Stimulated activated CD4-positive, alpha-beta T cell treated with anti-CD3 and anti-CD28 coated beads, TNF-alpha, amount 100 ng/mL, for 24 hours (primary cell): Measurements from ENCODE around the gene MBD2.
A peak's percentile ranks its signal among the peaks of the same experiment; 100 is the strongest.
"Not testable (repeated sequence)": the region's sequence is repeated elsewhere in the genome, so short reads cannot be mapped to it uniquely, and the experiment has no call there.

Experiments used
- DNase-seq, 3 experiments: peaks; one replicate each; pipeline ENCODE4 v3.0.0-alpha.2; 2020; ENCODE audit warnings: low read depth in 3 of 3

The MBD2 gene, protein sequence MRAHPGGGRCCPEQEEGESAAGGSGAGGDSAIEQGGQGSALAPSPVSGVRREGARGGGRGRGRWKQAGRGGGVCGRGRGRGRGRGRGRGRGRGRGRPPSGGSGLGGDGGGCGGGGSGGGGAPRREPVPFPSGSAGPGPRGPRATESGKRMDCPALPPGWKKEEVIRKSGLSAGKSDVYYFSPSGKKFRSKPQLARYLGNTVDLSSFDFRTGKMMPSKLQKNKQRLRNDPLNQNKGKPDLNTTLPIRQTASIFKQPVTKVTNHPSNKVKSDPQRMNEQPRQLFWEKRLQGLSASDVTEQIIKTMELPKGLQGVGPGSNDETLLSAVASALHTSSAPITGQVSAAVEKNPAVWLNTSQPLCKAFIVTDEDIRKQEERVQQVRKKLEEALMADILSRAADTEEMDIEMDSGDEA

DNA sequence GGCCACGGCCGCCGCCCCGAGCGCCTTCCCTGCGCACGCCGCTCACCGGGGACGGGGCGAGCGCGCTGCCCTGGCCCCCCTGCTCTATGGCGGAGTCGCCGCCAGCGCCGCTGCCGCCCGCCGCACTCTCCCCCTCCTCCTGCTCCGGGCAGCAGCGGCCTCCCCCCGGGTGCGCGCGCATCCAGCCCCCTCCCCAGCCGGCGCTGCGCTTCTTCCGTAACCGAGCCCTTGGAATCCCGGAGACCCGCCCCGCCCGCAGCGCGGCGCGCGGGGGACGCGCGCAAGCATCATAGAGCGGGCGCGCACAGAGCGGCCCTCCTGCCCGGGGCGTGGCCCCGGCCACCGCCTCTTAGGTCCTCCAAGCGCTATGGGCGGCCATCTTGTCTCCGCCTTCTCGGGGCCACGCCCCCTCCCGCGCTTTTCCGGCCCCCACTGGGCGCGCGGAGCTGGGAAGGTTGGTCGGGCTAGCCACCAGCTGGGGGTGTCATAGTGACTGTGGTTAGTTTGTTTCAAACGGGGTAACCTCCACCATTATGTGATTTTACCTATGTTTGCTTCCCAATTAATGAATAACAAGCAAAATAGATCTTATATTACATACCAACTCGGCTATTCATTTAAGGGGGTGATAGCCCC, at the start of gene MBD2:
Gene MBD2, minus strand, starts transcription at position 291 of the 636 bp plus-strand sequence. Its CDS starts 110 bp downstream, at position 181.
- DNase-seq: peak; percentile 86 to 94 (median 92)

- DNase-seq: peak in 1 of 3 experiments; percentile 57
These were observed 45.7 kb upstream of the MBD2 start for GRCh38 chr18:54269893-54270844.

- DNase-seq: no peak
These were observed 44.3 kb upstream of the MBD2 start for GRCh38 chr18:54268751-54269150.

DNA sequence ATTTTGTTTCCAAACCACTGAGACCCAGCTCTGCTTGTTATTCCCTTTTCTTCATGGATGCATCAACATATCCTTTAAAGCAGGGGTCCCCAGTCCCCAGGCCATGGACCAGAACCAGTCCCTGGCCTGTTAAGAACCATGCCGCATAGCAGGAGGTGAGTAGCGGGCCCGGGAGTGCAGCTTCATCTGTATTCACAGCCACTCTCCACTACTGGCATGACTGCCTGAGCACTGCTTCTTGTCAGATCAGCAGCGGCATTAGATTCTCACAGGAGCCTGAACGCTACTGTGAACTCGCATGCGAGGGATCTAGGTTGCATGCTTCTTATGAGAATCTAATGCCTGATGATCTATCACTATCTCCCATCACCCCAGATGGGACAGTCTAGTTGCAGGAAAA, 43.2 kb upstream of the MBD2 start:
- no peak for DNase-seq

DNA sequence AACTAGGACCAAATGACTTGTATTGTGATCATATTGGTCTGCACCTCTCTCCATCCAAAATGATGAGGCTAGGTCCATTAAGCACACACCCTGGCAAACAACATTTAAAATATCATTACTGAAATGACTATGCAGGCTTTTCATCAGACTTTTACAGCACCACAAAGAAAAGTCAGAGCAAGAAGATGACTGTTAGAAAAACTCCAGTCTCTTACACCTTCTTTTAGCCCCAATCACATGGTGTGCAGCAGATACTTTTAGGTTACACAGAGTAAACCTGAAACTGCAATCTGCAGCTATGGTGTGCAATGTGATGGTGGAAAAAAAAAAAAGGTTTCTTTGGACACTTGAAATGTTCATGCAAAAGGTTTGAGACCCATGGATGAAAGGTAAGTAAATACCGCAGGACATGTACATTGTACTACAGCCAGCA, 39.5 kb upstream of the MBD2 start:
- DNase-seq: no peak

- peak in 2 of 3 experiments; percentile 27 to 60 for DNase-seq
These were observed 37.4 kb upstream of the MBD2 start for GRCh38 chr18:54261894-54262293.

GRCh38 chr18:54260396-54261072, 36.1 kb upstream of the MBD2 start:
- DNase-seq: no peak

DNA sequence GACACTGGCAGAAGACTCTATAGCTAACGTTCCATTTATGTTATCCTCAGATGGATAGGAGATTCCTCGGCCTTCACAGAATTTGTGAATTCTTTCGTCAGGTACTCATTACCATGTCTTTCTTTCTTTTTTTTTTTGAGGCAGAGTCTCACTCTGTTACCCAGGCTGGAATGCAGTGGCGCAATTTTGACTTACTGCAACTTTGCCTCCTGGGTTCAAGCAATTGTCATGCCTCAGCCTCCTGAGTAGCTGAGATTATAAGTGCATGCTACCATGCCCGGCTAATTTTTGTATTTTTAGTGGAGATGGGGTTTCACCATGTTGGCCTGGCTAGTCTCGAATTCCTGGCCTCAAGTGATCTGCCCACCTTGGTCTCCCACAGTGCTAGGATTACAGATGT, 33.3 kb upstream of the MBD2 start:
- not testable (repeated sequence) for DNase-seq

- no peak for DNase-seq
These were observed 32.5 kb upstream of the MBD2 start for GRCh38 chr18:54257015-54257414.

DNA sequence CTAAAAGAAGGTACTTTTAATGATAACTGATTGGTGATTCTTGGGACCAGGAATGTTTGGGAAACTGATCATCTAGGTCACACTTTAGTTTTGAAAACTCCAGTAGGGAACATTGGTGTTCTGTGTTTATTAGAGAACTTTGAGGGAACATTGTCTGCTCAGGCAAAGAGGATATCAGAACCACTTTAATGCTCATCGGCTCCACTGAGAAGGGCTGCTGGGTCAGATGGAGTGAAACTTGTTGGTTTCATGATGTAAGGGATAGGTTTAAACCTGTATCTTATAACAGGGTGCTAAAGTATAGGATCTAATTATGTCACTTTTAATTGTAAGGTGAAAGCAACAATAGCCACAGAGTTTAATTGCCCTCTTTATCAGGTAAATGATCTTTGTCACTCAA, 30.7 kb upstream of the MBD2 start:
- DNase-seq: no peak

DNA sequence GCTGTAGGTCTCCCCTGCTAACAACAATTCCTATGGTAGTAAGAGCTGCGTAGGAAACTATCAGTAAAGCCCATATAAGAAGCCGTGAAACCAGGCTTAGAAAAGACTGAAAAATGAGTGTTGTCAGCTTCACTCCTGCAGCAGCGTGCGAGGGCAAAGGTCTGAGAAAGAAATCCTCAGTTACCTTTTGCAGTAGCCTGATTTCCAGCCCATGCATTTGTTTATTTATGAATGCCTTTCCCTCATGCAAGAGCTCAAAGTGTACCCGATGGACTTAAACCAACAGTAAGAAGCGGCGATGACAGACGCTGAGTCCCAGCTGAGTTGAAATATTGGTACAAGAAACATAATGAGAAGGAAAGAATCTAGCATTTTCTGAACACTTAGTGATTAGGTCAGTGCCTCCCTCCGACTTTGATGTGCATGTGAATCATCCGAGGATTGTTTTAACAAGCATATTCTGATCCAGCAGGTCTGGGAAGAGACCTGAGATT, 29.8 kb upstream of the MBD2 start:
- no peak for DNase-seq

DNA sequence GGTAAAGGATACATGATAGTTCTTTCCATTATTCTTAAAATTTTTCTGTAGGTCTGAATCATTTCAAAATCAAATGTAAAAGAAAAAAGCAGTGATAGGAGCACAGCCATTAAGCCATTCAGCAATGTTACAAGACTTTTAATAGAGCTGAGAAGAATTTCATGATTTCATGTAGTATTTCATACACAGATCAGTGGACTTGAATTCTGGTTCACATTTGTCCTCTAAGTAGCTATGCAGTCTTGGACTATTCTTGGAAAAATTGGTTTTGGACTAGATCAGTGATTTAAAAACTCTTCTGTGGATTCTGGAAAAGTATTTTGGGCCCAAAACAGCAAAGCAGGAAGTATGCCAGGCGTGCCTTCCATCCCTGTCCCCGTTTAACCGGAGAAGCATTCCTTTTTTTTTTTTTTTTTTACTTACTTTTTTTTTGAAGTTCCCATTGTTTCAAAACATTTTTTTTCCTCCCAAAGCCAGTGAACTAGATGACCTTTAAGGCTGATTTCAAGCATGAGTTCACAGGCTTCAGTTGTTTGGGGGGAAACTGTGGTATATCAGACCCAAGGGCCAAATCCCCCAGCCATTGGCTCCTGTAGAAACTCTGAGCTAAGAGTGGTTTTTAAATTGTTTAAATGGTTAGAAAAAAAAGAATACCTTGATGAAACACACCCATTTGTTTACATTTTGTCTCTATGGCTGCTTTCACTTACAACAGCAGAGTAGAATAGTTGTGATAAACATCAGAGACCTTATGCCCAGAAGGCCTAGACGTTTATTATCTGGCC, 27.3 kb upstream of the MBD2 start:
- DNase-seq: no peak

- DNase-seq: no peak
These were observed 26.4 kb upstream of the MBD2 start for GRCh38 chr18:54250846-54251261.

DNA sequence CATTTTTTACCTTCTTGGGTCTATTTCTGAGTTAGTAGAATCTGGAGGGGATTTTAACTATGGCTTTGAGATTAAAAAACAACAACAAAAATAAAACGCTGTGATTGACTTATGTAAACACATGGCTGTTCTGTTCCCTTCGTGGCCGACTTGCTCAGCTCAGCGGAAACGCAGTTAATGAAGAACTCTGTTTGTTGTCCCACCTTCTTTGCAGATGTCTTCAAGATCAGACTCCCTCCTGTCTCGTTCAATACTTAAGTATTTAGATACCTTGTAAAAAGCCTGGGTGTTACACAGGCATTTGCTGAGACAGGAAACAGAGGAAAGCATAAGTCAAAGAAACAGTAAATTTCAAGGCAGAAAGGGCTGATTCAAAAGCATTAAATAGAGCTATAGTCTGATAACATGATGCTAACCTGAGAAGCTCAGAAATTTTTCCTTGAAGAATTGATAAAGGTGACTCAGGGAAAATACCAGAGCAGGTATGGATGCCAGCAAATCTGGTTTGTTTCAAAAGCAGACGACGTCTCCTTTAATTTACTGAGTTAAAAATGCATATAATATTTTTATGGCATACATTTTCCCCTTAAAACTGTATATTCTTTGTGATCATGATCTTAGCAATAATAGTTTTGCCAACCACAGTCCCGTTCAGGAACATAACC, 23.2 kb upstream of the MBD2 start:
- no peak for DNase-seq

GRCh38 chr18:54242327-54242726, 17.9 kb upstream of the MBD2 start:
- no peak for DNase-seq

GRCh38 chr18:54241483-54241882, 17.0 kb upstream of the MBD2 start:
- DNase-seq: no peak

- no peak for DNase-seq
These were observed 16.2 kb upstream of the MBD2 start for GRCh38 chr18:54240629-54241107.

- DNase-seq: no peak
These were observed 15.1 kb upstream of the MBD2 start for GRCh38 chr18:54239601-54240000.

- no peak for DNase-seq
These were observed 14.6 kb upstream of the MBD2 start for GRCh38 chr18:54239091-54239490.
